ENCODE measurements around the gene MGLL.
A peak's percentile ranks its signal among the peaks of the same experiment; 100 is the strongest.
"Not testable (repeated sequence)": the region's sequence is repeated elsewhere in the genome, so short reads cannot be mapped to it uniquely, and the experiment has no call there.

MGLL gene

GRCh38 chr3:127711021-127711695 is 111.2 kb downstream of the MGLL start:
- no peak for DNase-seq

- no peak for DNase-seq
Measured at GRCh38 chr3:127710155-127710941, 112.0 kb downstream of the MGLL start.

GRCh38 chr3:127709320-127710060 is 112.8 kb downstream of the MGLL start:
- no peak for DNase-seq

- DNase-seq = no peak
Measured at GRCh38 chr3:127708837-127709236, 113.5 kb downstream of the MGLL start.

DNA sequence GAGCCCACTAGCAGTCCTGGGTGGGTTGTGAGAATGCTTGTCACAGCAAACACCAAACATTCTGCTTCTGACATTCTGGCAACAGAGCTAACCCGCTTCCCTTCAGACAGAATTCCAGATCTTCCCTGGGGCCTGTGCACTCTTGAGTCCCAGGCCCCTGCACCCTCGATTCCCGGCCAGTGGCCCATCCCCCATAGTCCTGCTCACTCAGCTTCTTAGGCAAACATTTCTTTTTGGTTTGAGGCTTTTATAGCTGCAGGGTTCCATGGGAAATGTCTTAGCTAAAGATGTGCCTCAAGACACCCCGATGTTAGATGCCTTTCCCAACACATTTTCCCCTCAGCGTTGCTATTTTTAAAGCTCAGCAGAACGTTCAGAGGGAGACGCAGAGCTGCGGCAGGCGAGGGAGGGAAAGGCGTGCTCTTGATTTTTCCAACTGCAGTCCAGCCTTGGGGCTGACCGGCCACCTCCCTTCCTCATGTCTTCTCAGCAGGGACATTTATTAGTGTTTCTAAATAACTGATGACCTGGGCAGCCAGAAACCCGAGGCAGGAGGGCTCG is 114.4 kb downstream of the MGLL start:
- no peak for DNase-seq

DNA sequence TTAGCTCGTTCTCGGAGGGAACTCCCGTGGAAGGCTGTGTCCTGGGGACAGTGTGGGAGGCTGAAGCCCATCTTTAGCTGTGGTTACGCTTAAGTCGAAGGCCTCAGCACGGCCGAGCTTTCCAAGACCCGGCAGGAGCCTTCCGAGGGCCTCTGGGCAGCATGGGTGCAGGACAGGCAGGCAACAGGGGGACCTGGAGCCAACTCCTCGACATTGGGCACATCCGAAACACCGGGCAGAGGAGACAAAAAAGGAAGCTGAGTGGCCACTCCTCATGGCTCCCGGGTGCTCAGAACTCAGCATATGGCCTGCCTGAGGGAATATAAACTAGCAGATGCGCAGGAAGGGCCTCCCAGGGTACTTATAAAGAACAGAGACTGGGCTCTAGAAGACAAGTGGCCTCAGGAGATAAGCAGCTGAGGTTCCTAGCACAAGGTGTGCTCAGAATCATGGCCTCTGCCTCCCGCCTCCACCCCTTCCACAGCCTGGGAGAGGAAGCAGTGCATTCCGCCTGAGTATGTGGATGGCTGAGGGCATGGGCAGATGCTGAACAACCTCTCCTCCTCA is 115.4 kb downstream of the MGLL start:
- no peak for DNase-seq

DNA sequence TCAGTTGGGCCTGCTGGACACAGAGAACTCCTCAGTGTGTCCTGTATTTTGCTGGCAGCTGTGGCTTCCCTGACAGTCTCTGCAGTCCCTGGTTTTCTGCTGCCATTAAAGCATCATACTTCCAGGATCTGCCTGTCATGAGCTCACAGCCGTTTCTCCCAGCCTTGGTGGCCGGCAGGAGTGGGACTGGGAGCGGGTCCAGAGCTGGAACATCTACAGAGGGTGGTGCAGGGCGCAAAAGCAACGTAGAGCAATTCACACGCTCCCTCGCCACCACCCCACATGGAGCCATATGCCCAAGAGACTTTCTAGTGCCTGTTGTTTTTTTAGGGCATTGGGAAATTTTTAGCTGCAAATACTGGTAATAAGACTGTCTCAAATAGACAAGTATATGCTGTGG is 116.0 kb downstream of the MGLL start:
- DNase-seq = peak in 1 of 56 donors; percentile 30

GRCh38 chr3:127704840-127705239 is 117.5 kb downstream of the MGLL start:
- not testable (repeated sequence) for DNase-seq

DNA sequence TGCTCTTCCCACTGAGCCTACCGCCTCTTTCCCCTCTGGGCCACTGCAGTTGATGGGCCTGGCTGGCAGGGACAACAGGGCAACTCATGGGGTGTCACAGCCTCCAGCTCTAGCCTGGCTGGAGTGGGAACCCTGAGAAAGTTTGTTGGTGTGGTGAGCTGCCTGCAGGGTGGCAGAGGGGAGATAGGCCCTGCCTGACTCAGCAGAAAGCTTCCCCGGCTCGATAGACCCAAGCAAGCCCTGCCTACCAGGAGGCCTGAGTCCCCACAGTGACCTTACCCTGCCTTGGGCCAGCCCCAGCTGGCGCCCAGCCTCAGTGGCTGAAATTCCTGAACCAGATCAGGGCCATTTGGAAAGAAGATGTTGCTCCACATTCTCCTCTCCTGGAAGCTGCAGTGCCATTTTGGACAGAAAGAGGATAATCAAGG is 120.2 kb downstream of the MGLL start:
- no peak for DNase-seq

DNA sequence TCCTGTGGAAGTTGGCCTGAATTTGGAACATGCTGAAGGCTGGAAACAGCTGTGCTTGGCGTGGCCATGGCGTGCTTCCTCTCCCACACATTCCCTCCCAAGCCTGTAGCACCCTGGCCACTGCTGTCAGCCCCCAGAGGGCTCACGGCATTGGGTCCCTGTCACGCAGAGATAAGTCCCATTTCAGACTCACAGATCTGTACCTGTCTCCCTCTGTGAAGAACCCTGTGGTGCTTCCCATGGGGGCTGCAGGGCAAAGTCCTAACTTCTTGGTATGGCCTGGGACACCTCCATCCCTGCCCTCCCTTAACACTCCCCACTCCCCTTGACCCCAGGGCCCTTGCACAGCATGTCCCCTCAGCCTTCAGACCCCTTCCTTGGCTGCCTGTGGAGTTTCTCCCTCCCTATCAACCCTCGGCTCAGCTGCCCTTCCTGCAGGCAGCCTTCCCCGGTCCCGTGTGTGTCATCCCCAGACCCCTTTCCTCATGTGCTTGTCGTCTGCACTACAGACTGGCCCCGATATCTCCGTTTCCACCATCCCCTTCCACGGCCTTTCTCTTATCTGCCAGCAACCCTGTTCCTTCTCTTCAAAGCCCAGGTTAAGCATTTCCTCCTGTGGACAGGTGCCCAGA is 120.9 kb downstream of the MGLL start:
- DNase-seq = no peak

- DNase-seq = no peak
Measured at GRCh38 chr3:127700406-127700805, 121.9 kb downstream of the MGLL start.

- DNase-seq = no peak
Measured at GRCh38 chr3:127699416-127700300, 122.7 kb downstream of the MGLL start.

- no peak for DNase-seq
Measured at GRCh38 chr3:127698691-127699415, 123.5 kb downstream of the MGLL start.

DNA sequence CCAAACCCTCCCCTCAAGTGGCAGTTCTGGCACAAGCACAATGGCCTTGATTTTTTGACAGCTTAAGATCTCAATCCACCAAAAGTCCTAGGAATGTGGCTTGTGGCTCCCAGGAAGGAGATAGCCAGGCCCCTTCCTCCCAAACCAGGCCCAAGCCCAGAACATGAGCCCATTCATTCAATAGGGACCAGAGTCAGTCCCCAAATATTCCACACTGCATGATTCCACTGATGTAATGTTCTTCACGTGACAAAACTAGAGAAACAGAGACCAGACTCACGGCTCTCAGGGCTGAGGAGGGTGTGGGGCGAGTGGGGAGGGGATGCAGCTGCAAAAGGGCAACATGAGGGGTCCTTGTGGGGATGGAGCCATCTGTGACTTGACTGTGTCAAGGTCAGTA is 124.0 kb downstream of the MGLL start:
- no peak for DNase-seq

GRCh38 chr3:127697551-127698240 is 124.6 kb downstream of the MGLL start:
- DNase-seq = peak in 52 of 56 donors; percentile 27 to 86 (median 64)

DNA sequence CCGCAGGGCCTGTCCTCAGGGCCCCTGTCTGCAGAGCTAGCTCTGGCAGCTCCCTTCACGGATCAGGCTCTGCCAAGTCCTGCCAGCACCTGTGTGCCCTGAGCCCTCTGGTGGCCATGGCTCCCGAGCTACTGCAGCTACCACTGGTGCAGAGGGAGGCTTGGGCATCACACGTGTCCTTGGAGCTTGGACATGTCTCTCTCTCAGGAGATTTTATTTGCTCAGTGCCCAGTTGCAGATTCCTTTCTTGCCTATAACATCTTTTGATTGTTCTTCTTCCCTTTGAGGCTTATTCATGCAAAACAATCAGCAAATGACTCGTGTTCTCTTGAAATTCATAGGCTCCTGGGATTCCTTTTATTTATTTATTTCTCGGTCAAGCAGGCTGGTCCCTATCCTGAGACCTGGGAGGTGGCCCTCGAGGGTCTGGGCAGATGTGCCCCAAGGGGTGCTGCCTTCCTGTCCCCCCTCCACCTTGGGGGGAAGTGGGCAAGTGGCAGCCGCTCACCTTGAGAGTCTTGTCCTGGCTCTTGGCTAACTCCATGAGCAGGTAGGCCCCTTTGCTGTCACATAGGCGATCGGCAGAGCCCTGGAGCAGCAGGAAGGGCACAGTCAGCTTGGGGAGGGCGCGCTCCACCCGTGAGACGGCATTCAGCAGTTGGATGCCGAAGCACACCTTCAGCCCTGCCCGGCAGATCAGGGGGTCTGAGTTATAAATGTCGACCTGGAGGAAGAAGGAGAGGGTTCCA is 127.7 kb downstream of the MGLL start:
- DNase-seq = peak in 2 of 56 donors; percentile 20 to 29

DNA sequence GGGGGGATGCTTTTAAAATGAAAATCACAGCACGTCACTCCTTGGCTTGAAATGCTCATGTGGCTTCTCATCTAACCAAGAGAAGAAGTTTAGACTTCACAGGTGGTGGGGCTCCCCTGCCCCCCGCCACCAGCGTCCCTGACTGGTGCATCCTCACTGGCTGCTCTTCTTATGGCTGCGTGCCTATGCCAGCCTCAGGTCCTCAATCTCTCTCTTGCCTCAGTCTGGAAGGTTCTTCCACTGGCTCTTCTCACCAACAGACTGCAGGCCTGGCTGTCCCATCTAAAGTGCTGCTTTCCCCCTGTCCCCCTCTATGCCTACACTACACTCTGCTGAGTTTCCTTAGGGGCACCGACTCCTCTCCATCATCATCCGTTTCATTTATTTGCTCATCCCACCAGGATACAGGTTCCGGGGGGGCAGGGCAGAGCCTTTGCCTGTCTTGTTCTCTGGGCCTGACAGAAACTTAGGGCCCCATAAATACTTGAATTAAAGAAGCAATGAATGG is 128.9 kb downstream of the MGLL start:
- DNase-seq = no peak
